Retinal pigment epithelial cell (primary cell): ENCODE results near the gene UBA6.
"Not testable (repeated sequence)": the region's sequence is repeated elsewhere in the genome, so short reads cannot be mapped to it uniquely, and the experiment has no call there.

Experiments used
- DNase-seq: peaks from one replicate; pipeline ENCODE4 v3.0.0-alpha.2; 2010; ENCODE audit warnings: low read depth
- H3K4me3 ChIP-seq: 2 replicates; pipeline ENCODE4 v1.5.1; 2011; ENCODE audit warnings: mild to moderate bottlenecking, low read length, control low read depth, moderate library complexity
- CTCF ChIP-seq: conservative IDR thresholded peaks from 2 replicates; pipeline ENCODE4 v1.5.1; 2011; ENCODE audit warnings: low read depth, low read length, control low read depth, inconsistent platforms

UBA6 gene

GRCh38 chr4:67736262-67736661, 35.3 kb upstream of the UBA6 start:
- no peak for TF ChIP-seq CTCF
- H3K4me3 ChIP-seq, result no peak overlapping the region
- DNase-seq, result no peak

GRCh38 chr4:67735325-67735724, 34.4 kb upstream of the UBA6 start:
- H3K4me3 ChIP-seq, result no peak overlapping the region
- TF ChIP-seq CTCF, result no peak
- no peak for DNase-seq

GRCh38 chr4:67730511-67730910, 29.6 kb upstream of the UBA6 start:
- DNase-seq, H3K4me3 ChIP-seq: not testable (repeated sequence)

- TF ChIP-seq CTCF, result no peak
- no peak overlapping the region for H3K4me3 ChIP-seq
- DNase-seq, result peak; percentile 26
Observed at GRCh38 chr4:67727124-67727850, 26.3 kb upstream of the UBA6 start.

GRCh38 chr4:67725981-67726380, 25.0 kb upstream of the UBA6 start:
- no peak for TF ChIP-seq CTCF

GRCh38 chr4:67725132-67725531, 24.2 kb upstream of the UBA6 start:
- no peak overlapping the region for H3K4me3 ChIP-seq
- TF ChIP-seq CTCF, result no peak
- no peak for DNase-seq

More at GRCh38 chr4:67725981-67726380, 25.0 kb upstream of the UBA6 start:
- H3K4me3 ChIP-seq, result no peak overlapping the region
- DNase-seq, result no peak

GRCh38 chr4:67723949-67724348, 23.0 kb upstream of the UBA6 start:
- peak; percentile 1 for TF ChIP-seq CTCF
- no peak for DNase-seq
- H3K4me3 ChIP-seq, result no peak overlapping the region

- DNase-seq, result no peak
- no peak overlapping the region for H3K4me3 ChIP-seq
- TF ChIP-seq CTCF, result no peak
Observed at GRCh38 chr4:67723341-67723740, 22.4 kb upstream of the UBA6 start.
